Adrenal gland (tissue), 12 donors: ENCODE results near the gene CCR7. TPM values are rescaled to one million over a fixed set of nuclear protein-coding genes. Genes with fewer than 3 reads are reported as not detected.
A peak's percentile ranks its signal among the peaks of the same experiment; 100 is the strongest.

Experiments used
- DNase-seq, 7 donors: peaks; one replicate each; pipeline ENCODE4 v3.0.0-alpha.2; 2019 to 2020
- H3K27ac ChIP-seq, 5 donors: fragments of 200-600 bp; sonication (generic) in 4 of 5; 1 replicate in 3 of 5; 2 replicates in 2 of 5; pipeline versions ENCODE4 v1.5.1 to v1.8.0; 2016 to 2020; ENCODE audit warnings: mild to moderate bottlenecking in 1 of 5
- H3K27me3 ChIP-seq: fragments of 200-600 bp; 2 replicates; pipeline ENCODE4 v1.8.0; 2021
- H3K36me3 ChIP-seq, 2 donors: fragments of 200-600 bp; replicated peaks in 1 of 2; 1 replicate in 1 of 2; 2 replicates in 1 of 2; pipeline versions ENCODE4 v1.5.1 to v1.8.0; 2018 to 2022
- H3K4me1 ChIP-seq, 2 donors: fragments of 200-600 bp; replicated peaks in 1 of 2; 1 replicate in 1 of 2; 2 replicates in 1 of 2; pipeline versions ENCODE4 v1.5.1 to v1.8.0; 2018 to 2021
- H3K4me3 ChIP-seq, 4 donors: fragments of 200-600 bp; sonication (generic) in 3 of 4; one replicate each; pipeline ENCODE4 v1.5.1; 2016 to 2018
- H3K9me3 ChIP-seq, 3 donors: fragments of 200-600 bp; sonication (generic) in 1 of 3; replicated peaks in 1 of 3; 1 replicate in 2 of 3; 2 replicates in 1 of 3; pipeline versions ENCODE4 v1.5.1 to v1.8.0; 2016 to 2021
- POLR2A ChIP-seq, 2 donors: fragments of 450-650 bp; IDR thresholded peaks; one replicate each; pipeline ENCODE4 v1.6.1; 2017; ENCODE audit warnings: antibody characterized with exemption in 2 of 2, mild to moderate bottlenecking in 2 of 2, moderate library complexity in 1 of 2
- WGBS, 4 donors: extraction: QIAGEN DNeasy Blood & Tissue Kit in 2 of 4; methylation state at CpG; one replicate each; pipeline versions ENCODE4 v1.1.5 to v1.1.7; 2013 to 2017; 5-methylcytosine and 5-hydroxymethylcytosine counted together
- intact Hi-C, 2 donors: fragments of 100-400 bp; cut with DNase I; formaldehyde crosslinking; loops; one replicate each; pipeline versions ENCODE4 v1.14.1 to v1.15.0; 2022 to 2023
- polyA plus RNA-seq, 3 donors: library from polyadenylated mRNA; stranded (reverse); fragments of 200-250 nt in 2 of 3; fragments of 350-450 nt in 1 of 3; fragmentation: Illumina TruSeq in 1 of 3; extraction: RNeasy Lipid Tissue Mini Kit (QIAGEN cat#74804) in 1 of 3; gene quantifications; one replicate each; pipeline ENCODE4 v1.2.3, GENCODE V29; 2013 to 2014
- total RNA-seq, 9 donors: library from RNA; depleted of rRNA in 4 of 9; stranded (reverse); fragments of >200 nt in 4 of 9; fragments of 120-200 nt in 1 of 9; fragmentation: NEBNext Ultra II Directional in 1 of 9; extraction: Animal tissue kit (Norgen Biotek cat#: 25700) in 1 of 9; gene quantifications; one replicate each; pipeline versions ENCODE4 v1.1.0 to v1.2.4, GENCODE V29; 2013 to 2023
- TF ChIP-seq, protein P1 (sequence below), 6 experiments: fragments of 450-650 bp in 4 of 6; fragments of 200-600 bp in 2 of 6; sonication (generic) in 1 of 6; IDR thresholded peaks; 1 replicate in 5 of 6; 2 replicates in 1 of 6; pipeline versions ENCODE4 v1.5.1 to v1.8.0; 2016 to 2021; ENCODE audit warnings: antibody characterized with exemption in 6 of 6, mild to moderate bottlenecking in 2 of 6, moderate library complexity in 1 of 6
- donor health status: healthy with polysubstance abuse.
- donor health status: Bipolar disorder and iron deficiency.
- donor health status: DM: yes; HTN: yes; CAD: no.
- donor health status: DM: no; HTN: no; CAD: no.
- donor health status: DM: no; HTN: no; CAD: no.
- donor health status: DM: yes; HTN: yes; CAD: no.

The CCR7 gene
- total and polyA plus RNA-seq, 12 donors = 0.06 to 1.0 (median 0.35) TPM; not detected in 2

DNA sequence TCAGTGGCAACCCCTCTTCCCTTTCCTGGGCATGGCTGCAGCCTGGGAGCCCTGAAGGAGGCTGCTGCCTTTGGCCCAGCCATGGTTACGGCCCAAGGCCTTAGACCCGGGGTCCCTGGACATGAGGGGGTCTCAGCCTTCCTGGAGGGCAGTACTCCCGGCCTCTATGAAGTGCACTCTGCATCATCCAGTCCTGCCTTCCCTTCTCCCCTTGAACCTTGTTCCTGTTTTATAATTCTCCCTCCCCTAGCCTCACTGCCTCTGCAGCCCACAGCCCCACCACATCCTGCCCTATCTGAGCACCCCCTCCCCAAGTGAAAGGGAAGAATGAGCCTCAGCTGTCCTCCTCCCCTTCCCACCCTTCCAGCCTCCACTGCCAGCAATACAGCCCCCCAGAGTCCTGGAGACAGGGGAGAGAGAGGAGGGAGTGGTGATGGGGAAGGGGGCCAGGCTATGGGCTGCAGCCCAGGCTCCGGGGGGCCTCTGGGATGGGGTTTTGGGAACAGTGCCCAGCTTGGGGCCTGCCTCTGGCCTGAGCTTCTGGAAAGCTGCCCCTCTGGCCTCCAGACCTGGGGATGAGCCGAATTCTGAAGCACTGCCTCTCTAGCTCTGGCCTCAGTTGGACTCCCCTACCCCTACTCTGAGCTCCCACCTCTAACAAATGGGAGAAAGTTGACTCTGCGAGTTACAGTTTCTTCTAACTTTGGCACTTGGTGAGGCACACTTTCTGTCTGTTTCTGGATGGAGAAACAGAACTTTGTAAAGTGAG, 7.6 kb downstream of the CCR7 start:
- no peak for TF ChIP-seq POLR2A (IDR thresholded peaks at IDR 0.05)
- TF ChIP-seq, protein P1, sequence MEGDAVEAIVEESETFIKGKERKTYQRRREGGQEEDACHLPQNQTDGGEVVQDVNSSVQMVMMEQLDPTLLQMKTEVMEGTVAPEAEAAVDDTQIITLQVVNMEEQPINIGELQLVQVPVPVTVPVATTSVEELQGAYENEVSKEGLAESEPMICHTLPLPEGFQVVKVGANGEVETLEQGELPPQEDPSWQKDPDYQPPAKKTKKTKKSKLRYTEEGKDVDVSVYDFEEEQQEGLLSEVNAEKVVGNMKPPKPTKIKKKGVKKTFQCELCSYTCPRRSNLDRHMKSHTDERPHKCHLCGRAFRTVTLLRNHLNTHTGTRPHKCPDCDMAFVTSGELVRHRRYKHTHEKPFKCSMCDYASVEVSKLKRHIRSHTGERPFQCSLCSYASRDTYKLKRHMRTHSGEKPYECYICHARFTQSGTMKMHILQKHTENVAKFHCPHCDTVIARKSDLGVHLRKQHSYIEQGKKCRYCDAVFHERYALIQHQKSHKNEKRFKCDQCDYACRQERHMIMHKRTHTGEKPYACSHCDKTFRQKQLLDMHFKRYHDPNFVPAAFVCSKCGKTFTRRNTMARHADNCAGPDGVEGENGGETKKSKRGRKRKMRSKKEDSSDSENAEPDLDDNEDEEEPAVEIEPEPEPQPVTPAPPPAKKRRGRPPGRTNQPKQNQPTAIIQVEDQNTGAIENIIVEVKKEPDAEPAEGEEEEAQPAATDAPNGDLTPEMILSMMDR (IDR thresholded peaks at IDR 0.05) = no peak
- DNase-seq = peak in 3 of 7 donors; percentile 13 to 46 (median 19)
- H3K27ac ChIP-seq = peak overlapping the region in 2 of 5 donors; percentile 67 to 82
- 61 to 69% (median 65%) methylated on average over 4 to 6 of the region's 6 CpGs for WGBS, 4 donors
- H3K9me3 ChIP-seq = no peaks in the 10 kb centered on the region
- intact Hi-C loops = no loop called here
- no peaks in the 10 kb centered on the region for H3K27me3 ChIP-seq
- peaks cover 13 to 35% of the 10 kb centered on the region in 2 donors for H3K4me1 ChIP-seq
- peak overlapping the region in 1 of 4 donors; percentile 17 for H3K4me3 ChIP-seq
- H3K36me3 ChIP-seq = no peaks in the 10 kb centered on the region

DNA sequence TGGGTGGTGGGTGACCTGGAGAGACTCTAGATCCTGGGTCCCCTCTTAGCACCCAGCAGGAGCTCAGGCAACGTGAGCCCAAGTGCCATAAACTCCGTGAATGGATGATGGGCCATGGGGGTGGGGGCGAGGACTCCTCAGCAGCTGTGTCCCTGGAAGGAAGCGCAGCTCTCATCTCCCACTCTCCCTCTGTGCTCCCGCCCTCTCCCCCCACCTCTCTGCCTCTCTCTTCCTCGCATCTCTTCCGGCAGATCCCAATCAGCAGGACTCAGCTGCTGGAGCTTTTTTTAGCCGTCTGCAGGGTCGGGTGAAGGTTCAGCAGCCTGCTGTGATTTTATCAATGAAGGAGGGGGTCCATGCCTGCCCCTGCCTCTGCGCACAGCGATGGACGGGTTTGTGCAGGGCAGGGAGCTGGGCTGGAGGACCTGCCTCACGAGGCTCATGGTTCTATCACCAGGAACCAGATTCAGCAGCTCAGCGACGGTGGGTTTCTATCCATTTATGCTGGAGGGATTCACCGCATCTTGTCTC, 8.3 kb downstream of the CCR7 start:
- Histone ChIP-seq H3K27me3 (no peaks in the 10 kb centered on the region), H3K9me3 (no peaks in the 10 kb centered on the region), H3K4me3 (no peak overlapping the region), H3K27ac (peak overlapping the region in 2 of 5 donors; percentile 67 to 82), H3K4me1 (peaks cover 13 to 42% of the 10 kb centered on the region in 2 donors), H3K36me3 (no peaks in the 10 kb centered on the region)
- 40 to 49% (median 49%) methylated on average over 11 to 16 of the region's 16 CpGs for WGBS, 4 donors
- intact Hi-C loops = no loop called here
- TF ChIP-seq POLR2A (IDR thresholded peaks at IDR 0.05) = no peak
- TF ChIP-seq, protein P1 (IDR thresholded peaks at IDR 0.05) = no peak
- DNase-seq = peak in 4 of 7 donors; percentile 28 to 66 (median 38)

GRCh38 chr17:40556198-40556661, 9.0 kb downstream of the CCR7 start:
- no peak overlapping the region for H3K4me3 ChIP-seq
- DNase-seq = no peak

More at GRCh38 chr17:40556198-40556661, 9.0 kb downstream of the CCR7 start:
- Histone ChIP-seq H3K4me1 (peaks cover 13 to 50% of the 10 kb centered on the region in 2 donors), H3K27ac (peak overlapping the region in 2 of 5 donors; percentile 67 to 82), H3K36me3 (no peaks in the 10 kb centered on the region), H3K27me3 (no peaks in the 10 kb centered on the region), H3K9me3 (no peaks in the 10 kb centered on the region)
- TF ChIP-seq, protein P1 (IDR thresholded peaks at IDR 0.05) = no peak
- TF ChIP-seq POLR2A (IDR thresholded peaks at IDR 0.05) = no peak
- WGBS, 4 donors = 93 to 100% (median 100%) methylated on average over 1 of the region's 1 CpG
- intact Hi-C loops = no loop called here
